Measurements from ENCODE around the gene BLTP2.

Gene BLTP2

GRCh38 chr17:28599311-28600184 is 45.4 kb downstream of the BLTP2 start:
- Mint-ChIP-seq H3K9me3 (no peaks in the 10 kb centered on the region), H3K27me3 (ENCODE audit: low read depth) (no peaks in the 10 kb centered on the region), H3K4me3 (peak overlapping the region; percentile 88 to 92 (median 90)), H3K4me1 (peaks cover 22% of the 10 kb centered on the region), H3K36me3 (ENCODE audit: low read depth) (peaks cover 3% of the 10 kb centered on the region), H3K27ac (peak overlapping the region; percentile 59 to 90 (median 86))
- no peak for TF ChIP-seq CTCF (IDR thresholded peaks at IDR 0.05; ENCODE audit: unreplicated experiment in 3 of 3)

- TF ChIP-seq CTCF (IDR thresholded peaks at IDR 0.05; ENCODE audit: unreplicated experiment in 3 of 3): no peak
- H3K27me3 Mint-ChIP-seq (ENCODE audit: low read depth): no peaks in the 10 kb centered on the region
- peak within 1 kb of the TSS; percentile 80 to 93 (median 86) for H3K27ac Mint-ChIP-seq
- H3K4me3 Mint-ChIP-seq: peak within 1 kb of the TSS; percentile 88 to 92 (median 90)
- H3K4me1 Mint-ChIP-seq: peaks cover 22% of the 10 kb centered on the region
- no peaks in the 10 kb centered on the region for H3K9me3 Mint-ChIP-seq
- peaks cover 3% of the 10 kb centered on the region for H3K36me3 Mint-ChIP-seq (ENCODE audit: low read depth)
These were observed 46.1 kb downstream of the BLTP2 start, which contains the start of gene SPAG5 for GRCh38 chr17:28598799-28599310. SPAG5 (minus strand) TSS chr17:28599025; CDS start chr17:28598946, 79 bp downstream.

GRCh38 chr17:28598389-28598788 is 46.6 kb downstream of the BLTP2 start:
- peak overlapping the region; percentile 88 to 92 (median 90) for H3K4me3 Mint-ChIP-seq
- H3K27me3 Mint-ChIP-seq (ENCODE audit: low read depth): no peaks in the 10 kb centered on the region
- H3K36me3 Mint-ChIP-seq (ENCODE audit: low read depth): peaks cover 1% of the 10 kb centered on the region
- H3K27ac Mint-ChIP-seq: peak overlapping the region; percentile 80 to 93 (median 80)
- no peaks in the 10 kb centered on the region for H3K9me3 Mint-ChIP-seq
- no peak for TF ChIP-seq CTCF (IDR thresholded peaks at IDR 0.05; ENCODE audit: unreplicated experiment in 3 of 3)
- H3K4me1 Mint-ChIP-seq: peaks cover 22% of the 10 kb centered on the region

- Mint-ChIP-seq H3K27ac (peak overlapping the region; percentile 80 to 93 (median 80)), H3K27me3 (ENCODE audit: low read depth) (no peaks in the 10 kb centered on the region), H3K4me3 (peak overlapping the region; percentile 88 to 92 (median 90)), H3K36me3 (ENCODE audit: low read depth) (peaks cover 7% of the 10 kb centered on the region), H3K9me3 (no peaks in the 10 kb centered on the region), H3K4me1 (peaks cover 22% of the 10 kb centered on the region)
- no peak for TF ChIP-seq CTCF (IDR thresholded peaks at IDR 0.05; ENCODE audit: unreplicated experiment in 3 of 3)
These were observed 47.2 kb downstream of the BLTP2 start for GRCh38 chr17:28597606-28598383.

Measured in nephron (organoid).